Pancreas (tissue), 10 donors: Measurements from ENCODE around the gene IGSF3. TPM values are rescaled to one million over a fixed set of nuclear protein-coding genes. Genes with fewer than 3 reads are reported as not detected.

Source experiments
- ATAC-seq, 4 donors: fragments of 200-7000 bp; cut with Tn5 transposase; one replicate each; pipeline versions ENCODE4 v1.8.0 to v1.9.1; 2020; ENCODE audit warnings: mild to moderate bottlenecking in 4 of 4, moderate library complexity in 4 of 4
- DNase-seq, 6 donors: peaks; one replicate each; pipeline ENCODE4 v3.0.0-alpha.2; 2020
- FAIRE-seq: peaks from 2 replicates; lab custom pipeline; 2012; peaks lifted over from hg19 to GRCh38; lab: Jason Lieb, UNC
- H3K27ac ChIP-seq, 4 donors: fragments of 200-600 bp; sonication (generic); 1 replicate in 3 of 4; 2 replicates in 1 of 4; pipeline versions ENCODE4 v1.5.0 to v1.8.0; 2020
- H3K27me3 ChIP-seq, 4 donors: fragments of 200-600 bp; one replicate each; pipeline ENCODE4 v1.8.0; 2021
- H3K36me3 ChIP-seq, 3 donors: fragments of 200-600 bp; sonication (generic) in 1 of 3; one replicate each; pipeline versions ENCODE4 v1.5.0 to v1.8.0; 2020 to 2021
- H3K4me1 ChIP-seq, 3 donors: fragments of 200-600 bp; one replicate each; pipeline ENCODE4 v1.8.0; 2021
- H3K4me3 ChIP-seq, 4 donors: fragments of 200-600 bp; sonication (generic) in 2 of 4; one replicate each; pipeline versions ENCODE4 v1.5.0 to v1.8.0; 2020 to 2021
- H3K9me3 ChIP-seq, 4 donors: fragments of 200-600 bp; one replicate each; pipeline ENCODE4 v1.8.0; 2021
- CTCF ChIP-seq, 4 donors: fragments of 200-600 bp; sonication (generic) in 3 of 4; IDR thresholded peaks; one replicate each; pipeline versions ENCODE4 v1.5.0 to v1.8.0; 2021; ENCODE audit warnings: antibody characterized with exemption in 4 of 4
- WGBS, 2 donors: extraction: QIAGEN DNeasy Blood & Tissue Kit; methylation state at CpG; one replicate each; pipeline ENCODE4 v1.1.7; 2013; 5-methylcytosine and 5-hydroxymethylcytosine counted together
- intact Hi-C, 3 donors: fragments of 100-400 bp; cut with DNase I; formaldehyde crosslinking; loops; one replicate each; pipeline versions ENCODE4 v1.11.1 to v1.14.2; 2022
- polyA plus RNA-seq, 2 donors: library from polyadenylated mRNA; stranded (reverse); fragments of 200-250 nt; gene quantifications; one replicate each; pipeline ENCODE4 v1.2.3, GENCODE V29; 2013
- total RNA-seq, 6 donors: library from RNA; stranded (reverse); fragmentation: NEBNext Ultra II Directional in 4 of 6; extraction: Animal tissue kit (Norgen Biotek cat#: 25700) in 4 of 6; gene quantifications; one replicate each; pipeline versions ENCODE4 v1.2.1 to v1.2.4, GENCODE V29; 2021 to 2023
- donor health status: healthy with polysubstance abuse.
- donor health status: DM: no; HTN: no; CAD: no; lungs with moderate emphysema.
- donor health status: DM: no; HTN: no; CAD: no.
- donor health status: control.
- donor health status: control.
- donor health status: Bipolar disorder and iron deficiency.
- donor health status: DM: yes; HTN: yes; CAD: no.
- donor health status: DM: no; HTN: no; CAD: no.
- donor health status: DM: no; HTN: no; CAD: no.
- donor health status: DM: yes; HTN: yes; CAD: no.

IGSF3 gene
- total and polyA plus RNA-seq, 8 donors: 1.8 to 10.5 (median 2.7) TPM

GRCh38 chr1:116711263-116711840 is 43.8 kb upstream of the IGSF3 start:
- H3K36me3 ChIP-seq: no peaks in the 10 kb centered on the region
- WGBS, 2 donors: 46 to 74% methylated on average over 2 of the region's 2 CpGs
- no peak overlapping the region for H3K4me3 ChIP-seq
- H3K27me3 ChIP-seq: no peaks in the 10 kb centered on the region
- FAIRE-seq: no peak
- no peaks in the 10 kb centered on the region for H3K9me3 ChIP-seq
- H3K4me1 ChIP-seq: no peaks in the 10 kb centered on the region
- H3K27ac ChIP-seq: no peak overlapping the region
- no peak for TF ChIP-seq CTCF (IDR thresholded peaks at IDR 0.05)
- DNase-seq: no peak
- intact Hi-C loops: no loop called here
- peak in 1 of 4 donors; percentile 11 for ATAC-seq

- WGBS, 2 donors: 52 to 61% methylated on average over 2 of the region's 2 CpGs
- H3K27me3 ChIP-seq: no peaks in the 10 kb centered on the region
- no peak for TF ChIP-seq CTCF (IDR thresholded peaks at IDR 0.05)
- H3K4me1 ChIP-seq: no peaks in the 10 kb centered on the region
- no peak for FAIRE-seq
- peak in 3 of 4 donors; percentile 37 to 63 (median 40) for ATAC-seq
- H3K27ac ChIP-seq: no peak overlapping the region
- no peak overlapping the region for H3K4me3 ChIP-seq
- H3K9me3 ChIP-seq: no peaks in the 10 kb centered on the region
- DNase-seq: no peak
- H3K36me3 ChIP-seq: no peaks in the 10 kb centered on the region
- intact Hi-C loops: no loop called here
Observed at GRCh38 chr1:116710420-116711262, 43.1 kb upstream of the IGSF3 start.

- Histone ChIP-seq H3K27ac (no peak overlapping the region), H3K36me3 (no peaks in the 10 kb centered on the region), H3K4me1 (no peaks in the 10 kb centered on the region), H3K27me3 (no peaks in the 10 kb centered on the region), H3K9me3 (no peaks in the 10 kb centered on the region), H3K4me3 (no peak overlapping the region)
- ATAC-seq (no peak), FAIRE-seq (no peak), DNase-seq (no peak)
- intact Hi-C loops: no loop called here
- no peak for TF ChIP-seq CTCF (IDR thresholded peaks at IDR 0.05)
- WGBS, 2 donors: 93 to 94% methylated on average over 7 of the region's 7 CpGs
Observed at GRCh38 chr1:116709666-116710167, 42.2 kb upstream of the IGSF3 start.

- ATAC-seq: no peak
- no peaks in the 10 kb centered on the region for H3K9me3 ChIP-seq
- H3K27me3 ChIP-seq: no peaks in the 10 kb centered on the region
- no peak overlapping the region for H3K27ac ChIP-seq
- no peak for FAIRE-seq
- TF ChIP-seq CTCF (IDR thresholded peaks at IDR 0.05): no peak
- H3K36me3 ChIP-seq: no peaks in the 10 kb centered on the region
- WGBS, 2 donors: 92 to 94% methylated on average over 6 of the region's 6 CpGs
- no peaks in the 10 kb centered on the region for H3K4me1 ChIP-seq
- intact Hi-C loops: no loop called here
- no peak overlapping the region for H3K4me3 ChIP-seq
- DNase-seq: no peak
Observed at GRCh38 chr1:116708255-116708900, 40.8 kb upstream of the IGSF3 start.
